ENCODE measurements around the gene GJB6. TPM values are rescaled to one million over a fixed set of nuclear protein-coding genes. Genes with fewer than 3 reads are reported as not detected.

The GJB6 gene
- total and polyA plus RNA-seq, 2 experiments from 2014 or later: not detected

DNA sequence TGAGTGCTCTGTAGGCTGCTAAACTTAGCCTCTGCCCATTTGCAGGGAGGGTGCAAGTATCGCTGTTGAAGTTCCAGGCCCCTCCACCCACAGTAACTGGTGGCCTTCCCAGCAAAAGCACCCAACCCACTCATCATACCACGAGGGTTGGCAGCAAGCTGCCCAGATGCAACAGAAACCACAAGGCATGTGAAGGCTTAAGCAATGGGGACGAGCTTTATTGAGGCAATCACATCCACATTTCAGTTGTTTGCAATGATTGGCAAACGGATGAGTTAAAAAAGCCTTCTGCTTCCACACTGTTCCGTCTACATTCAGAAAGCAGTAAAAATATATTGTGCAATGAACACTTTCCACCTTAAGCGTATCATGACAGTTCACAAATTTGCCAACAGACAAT, 10.3 kb downstream of the GJB6 start:
- peak in 1 of 2 donors; percentile 30 for DNase-seq (ENCODE audit: low read depth in 1 of 2, low spot score in 1 of 2)
- TF ChIP-seq, protein P1, sequence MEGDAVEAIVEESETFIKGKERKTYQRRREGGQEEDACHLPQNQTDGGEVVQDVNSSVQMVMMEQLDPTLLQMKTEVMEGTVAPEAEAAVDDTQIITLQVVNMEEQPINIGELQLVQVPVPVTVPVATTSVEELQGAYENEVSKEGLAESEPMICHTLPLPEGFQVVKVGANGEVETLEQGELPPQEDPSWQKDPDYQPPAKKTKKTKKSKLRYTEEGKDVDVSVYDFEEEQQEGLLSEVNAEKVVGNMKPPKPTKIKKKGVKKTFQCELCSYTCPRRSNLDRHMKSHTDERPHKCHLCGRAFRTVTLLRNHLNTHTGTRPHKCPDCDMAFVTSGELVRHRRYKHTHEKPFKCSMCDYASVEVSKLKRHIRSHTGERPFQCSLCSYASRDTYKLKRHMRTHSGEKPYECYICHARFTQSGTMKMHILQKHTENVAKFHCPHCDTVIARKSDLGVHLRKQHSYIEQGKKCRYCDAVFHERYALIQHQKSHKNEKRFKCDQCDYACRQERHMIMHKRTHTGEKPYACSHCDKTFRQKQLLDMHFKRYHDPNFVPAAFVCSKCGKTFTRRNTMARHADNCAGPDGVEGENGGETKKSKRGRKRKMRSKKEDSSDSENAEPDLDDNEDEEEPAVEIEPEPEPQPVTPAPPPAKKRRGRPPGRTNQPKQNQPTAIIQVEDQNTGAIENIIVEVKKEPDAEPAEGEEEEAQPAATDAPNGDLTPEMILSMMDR (IDR thresholded peaks at IDR 0.05; ENCODE audit: low read depth, low read length): no peak
- H3K27me3 ChIP-seq: peaks cover 31% of the 10 kb centered on the region
- no peaks in the 10 kb centered on the region for H3K9me3 ChIP-seq (ENCODE audit: low read depth)
- H3K27ac ChIP-seq: no peak overlapping the region
- no peaks in the 10 kb centered on the region for H3K4me1 ChIP-seq (ENCODE audit: low read depth)
- H3K36me3 ChIP-seq: no peaks in the 10 kb centered on the region
- H3K4me3 ChIP-seq: no peak overlapping the region

- H3K9me3 ChIP-seq (ENCODE audit: low read depth): no peaks in the 10 kb centered on the region
- peaks cover 19% of the 10 kb centered on the region for H3K27me3 ChIP-seq
- H3K4me1 ChIP-seq (ENCODE audit: low read depth): no peaks in the 10 kb centered on the region
- TF ChIP-seq, protein P1 (IDR thresholded peaks at IDR 0.05; ENCODE audit: low read depth, low read length): no peak
- H3K4me3 ChIP-seq: no peak overlapping the region
- no peak overlapping the region for H3K27ac ChIP-seq
- DNase-seq (ENCODE audit: low read depth in 1 of 2, low spot score in 1 of 2): no peak
- H3K36me3 ChIP-seq: no peaks in the 10 kb centered on the region
These were observed 12.5 kb downstream of the GJB6 start for GRCh38 chr13:20219577-20219976.

DNA sequence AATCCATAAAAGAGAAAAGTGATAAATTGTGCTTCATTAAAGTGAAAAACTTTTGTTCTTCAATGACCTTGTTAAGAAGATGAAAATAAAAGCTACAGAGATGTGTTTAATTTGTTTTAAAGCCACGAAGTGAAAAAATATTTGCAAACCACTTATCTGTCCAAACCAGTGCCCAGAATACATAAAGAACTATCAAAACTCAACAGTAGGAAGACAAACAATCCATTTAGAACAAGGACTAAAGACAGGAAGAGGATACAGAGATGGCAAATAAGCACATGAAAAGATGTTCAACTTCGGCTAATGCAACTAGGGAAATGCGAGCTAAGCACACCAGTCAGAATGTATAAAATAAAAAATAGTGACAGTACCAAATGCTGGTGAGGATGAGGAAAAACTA, 15.0 kb downstream of the GJB6 start:
- TF ChIP-seq, protein P1 (IDR thresholded peaks at IDR 0.05; ENCODE audit: low read depth, low read length): no peak
- peaks cover 3% of the 10 kb centered on the region for H3K27me3 ChIP-seq
- no peaks in the 10 kb centered on the region for H3K36me3 ChIP-seq
- DNase-seq (ENCODE audit: low read depth in 1 of 2, low spot score in 1 of 2): no peak
- no peak overlapping the region for H3K4me3 ChIP-seq
- no peaks in the 10 kb centered on the region for H3K9me3 ChIP-seq (ENCODE audit: low read depth)
- no peak overlapping the region for H3K27ac ChIP-seq
- no peaks in the 10 kb centered on the region for H3K4me1 ChIP-seq (ENCODE audit: low read depth)

GRCh38 chr13:20209948-20210347, 22.2 kb downstream of the GJB6 start:
- TF ChIP-seq, protein P1 (IDR thresholded peaks at IDR 0.05; ENCODE audit: low read depth, low read length): no peak
- Histone ChIP-seq H3K27ac (no peak overlapping the region), H3K4me3 (no peak overlapping the region), H3K4me1 (ENCODE audit: low read depth) (no peaks in the 10 kb centered on the region), H3K27me3 (no peaks in the 10 kb centered on the region), H3K9me3 (ENCODE audit: low read depth) (no peaks in the 10 kb centered on the region), H3K36me3 (no peaks in the 10 kb centered on the region)
- no peak for DNase-seq (ENCODE audit: low read depth in 1 of 2, low spot score in 1 of 2)

GRCh38 chr13:20206698-20207235, 25.4 kb downstream of the GJB6 start:
- no peaks in the 10 kb centered on the region for H3K36me3 ChIP-seq
- no peak for DNase-seq (ENCODE audit: low read depth in 1 of 2, low spot score in 1 of 2)
- H3K27ac ChIP-seq: no peak overlapping the region
- TF ChIP-seq, protein P1 (IDR thresholded peaks at IDR 0.05; ENCODE audit: low read depth, low read length): no peak
- no peaks in the 10 kb centered on the region for H3K9me3 ChIP-seq (ENCODE audit: low read depth)
- no peak overlapping the region for H3K4me3 ChIP-seq
- no peaks in the 10 kb centered on the region for H3K4me1 ChIP-seq (ENCODE audit: low read depth)
- no peaks in the 10 kb centered on the region for H3K27me3 ChIP-seq

Measured in cardiac muscle cell (in vitro differentiated cells and primary cell).